PC-9 (cell line): ENCODE data around the gene LCOR.

Experiments
- CTCF ChIP-seq: fragments of 200-600 bp; sonication (generic); conservative IDR thresholded peaks from 2 replicates; pipeline ENCODE4 v1.6.1; 2017; ENCODE audit warnings: mixed run types, antibody characterized with exemption, mild to moderate bottlenecking, moderate library complexity
- EZH2 ChIP-seq: fragments of 200-600 bp; sonication (generic); IDR thresholded peaks from 2 replicates; pipeline ENCODE4 v1.8.0; 2017; ENCODE audit warnings: antibody characterized with exemption, low read depth

GRCh38 chr10:96972264-96972663 is 140.2 kb downstream of the LCOR start:
- TF ChIP-seq CTCF, result no peak
- no peak for TF ChIP-seq EZH2
